Mesendoderm (in vitro differentiated cells): ENCODE results near the gene WNT8A.
"Not testable (repeated sequence)": the region's sequence is repeated elsewhere in the genome, so short reads cannot be mapped to it uniquely, and the experiment has no call there.

Source experiments
- DNase-seq: peaks from one replicate; pipeline ENCODE4 v3.0.0; 2013
- H2AK5ac ChIP-seq: 2 replicates; pipeline ENCODE4 v1.6.1; 2013; ENCODE audit warnings: low read length, inconsistent platforms
- H2BK120ac ChIP-seq: 2 replicates; pipeline ENCODE4 v1.6.1; 2013; ENCODE audit warnings: low read depth, mild to moderate bottlenecking, low read length, moderate library complexity, mixed read lengths
- H2BK15ac ChIP-seq: replicated peaks from 2 replicates; pipeline ENCODE4 v1.6.1; 2013; ENCODE audit warnings: low read depth, mild to moderate bottlenecking, moderate library complexity
- H2BK5ac ChIP-seq: 2 replicates; pipeline ENCODE4 v1.6.1; 2013; ENCODE audit warnings: low read length, inconsistent platforms
- H3K18ac ChIP-seq: 2 replicates; pipeline ENCODE4 v1.6.1; 2013; ENCODE audit warnings: mild to moderate bottlenecking, low read length, mixed read lengths
- H3K23ac ChIP-seq: one replicate; pipeline ENCODE4 v1.6.1; 2013; ENCODE audit warnings: low read length
- H3K27ac ChIP-seq: 2 replicates; pipeline ENCODE4 v1.5.1; 2013; ENCODE audit warnings: low read depth, mild to moderate bottlenecking, inconsistent platforms, low read length, moderate library complexity
- H3K27me3 ChIP-seq: 2 replicates; pipeline ENCODE4 v1.6.1; 2013; ENCODE audit warnings: low read length, control low read depth, mild to moderate bottlenecking, inconsistent platforms; ENCODE audit not compliant: insufficient read depth, poor library complexity
- H3K36me3 ChIP-seq: 2 replicates; pipeline ENCODE4 v1.6.1; 2013; ENCODE audit warnings: low read length, inconsistent platforms; ENCODE audit not compliant: control insufficient read depth, insufficient read depth
- H3K4ac ChIP-seq: one replicate; pipeline ENCODE4 v1.6.1; 2013; ENCODE audit warnings: low read depth, mild to moderate bottlenecking, low read length, moderate library complexity
- H3K4me1 ChIP-seq: 2 replicates; pipeline ENCODE4 v1.6.1; 2013; ENCODE audit warnings: low read depth, low read length, inconsistent platforms; ENCODE audit not compliant: control insufficient read depth
- H3K4me2 ChIP-seq: 2 replicates; pipeline ENCODE4 v1.6.1; 2013; ENCODE audit warnings: low read length
- H3K4me3 ChIP-seq: 2 replicates; pipeline ENCODE4 v1.5.1; 2013; ENCODE audit warnings: mild to moderate bottlenecking, low read length
- H3K56ac ChIP-seq: one replicate; pipeline ENCODE4 v1.6.1; 2013; ENCODE audit warnings: low read length
- H3K79me1 ChIP-seq: 2 replicates; pipeline ENCODE4 v1.6.1; 2013; ENCODE audit warnings: low read length, inconsistent platforms
- H3K79me2 ChIP-seq: 2 replicates; pipeline ENCODE4 v1.6.1; 2013; ENCODE audit warnings: mild to moderate bottlenecking, low read length; ENCODE audit not compliant: control insufficient read depth, insufficient read depth
- H3K9ac ChIP-seq: 2 replicates; pipeline ENCODE4 v1.6.1; 2013; ENCODE audit warnings: low read length, inconsistent platforms
- H4K5ac ChIP-seq: one replicate; pipeline ENCODE4 v1.6.1; 2013; ENCODE audit warnings: low read length
- H4K8ac ChIP-seq: one replicate; pipeline ENCODE4 v1.6.1; 2013; ENCODE audit warnings: low read depth, mild to moderate bottlenecking, control low read depth, low read length, moderate library complexity
- WGBS: extraction: QIAGEN DNeasy Blood & Tissue Kit; methylation state at CpG from one replicate; pipeline ENCODE4 v1.1.7; 2013; ENCODE audit warnings: low lambda C conversion rate, missing lambda C conversion rate; ENCODE audit not compliant: insufficient coverage; ENCODE audit errors: extremely low coverage; 5-methylcytosine and 5-hydroxymethylcytosine counted together

WNT8A gene

DNA sequence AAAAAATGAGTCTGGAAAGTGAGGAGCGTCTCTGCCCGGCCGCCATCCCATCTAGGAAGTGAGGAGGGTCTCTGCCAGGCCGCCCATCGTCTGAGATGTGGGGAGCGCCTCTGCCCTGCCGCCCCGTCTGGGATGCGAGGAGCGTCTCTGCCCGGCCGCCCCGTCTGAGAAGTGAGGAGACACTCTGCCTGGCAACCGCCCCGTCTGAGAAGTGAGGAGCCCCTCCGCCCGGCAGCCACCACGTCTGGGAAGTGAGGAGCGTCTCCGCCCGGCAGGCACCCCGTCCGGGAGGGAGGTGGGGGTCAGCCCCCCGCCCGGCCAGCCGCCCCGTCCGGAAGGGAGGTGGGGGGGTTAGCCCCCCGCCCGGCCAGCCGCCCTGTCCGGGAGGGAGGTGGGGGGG is 13.8 kb upstream of the WNT8A start:
- not testable (repeated sequence) for H3K36me3 ChIP-seq, H3K4ac ChIP-seq, H3K79me2 ChIP-seq, H4K8ac ChIP-seq, H2BK5ac ChIP-seq, H3K27me3 ChIP-seq, H3K23ac ChIP-seq, H3K79me1 ChIP-seq, H3K4me1 ChIP-seq, H3K18ac ChIP-seq, H3K56ac ChIP-seq, DNase-seq, H2AK5ac ChIP-seq, H3K9ac ChIP-seq, H2BK120ac ChIP-seq, H3K4me2 ChIP-seq, H4K5ac ChIP-seq, H3K27ac ChIP-seq, H3K4me3 ChIP-seq, H2BK15ac ChIP-seq
- no CpG with 5 or more reads among the region's 32 CpGs for WGBS

GRCh38 chr5:138077064-138077696 is 6.7 kb upstream of the WNT8A start:
- H3K56ac ChIP-seq, result peak overlapping the region; percentile 90
- peak overlapping the region; percentile 64 for H3K18ac ChIP-seq
- peak overlapping the region; percentile 91 for H4K5ac ChIP-seq
- 100% methylated on average over 1 of the region's 5 CpGs for WGBS
- DNase-seq, result peak; percentile 77
- no peak overlapping the region for H3K4me3 ChIP-seq
- no peak overlapping the region for H3K4me2 ChIP-seq
- no peak overlapping the region for H2BK15ac ChIP-seq
- H2BK120ac ChIP-seq, result no peak overlapping the region
- no peaks in the 10 kb centered on the region for H3K79me1 ChIP-seq
- H2AK5ac ChIP-seq, result peak overlapping the region; percentile 95
- H3K79me2 ChIP-seq, result no peaks in the 10 kb centered on the region
- peaks cover 18% of the 10 kb centered on the region for H3K4me1 ChIP-seq
- no peak overlapping the region for H3K4ac ChIP-seq
- no peaks in the 10 kb centered on the region for H3K36me3 ChIP-seq
- H3K23ac ChIP-seq, result no peak overlapping the region
- no peaks in the 10 kb centered on the region for H3K27me3 ChIP-seq
- H4K8ac ChIP-seq, result no peak overlapping the region
- H3K27ac ChIP-seq, result peak overlapping the region; percentile 78
- H3K9ac ChIP-seq, result peak overlapping the region; percentile 60
- peak overlapping the region; percentile 98 for H2BK5ac ChIP-seq

DNA sequence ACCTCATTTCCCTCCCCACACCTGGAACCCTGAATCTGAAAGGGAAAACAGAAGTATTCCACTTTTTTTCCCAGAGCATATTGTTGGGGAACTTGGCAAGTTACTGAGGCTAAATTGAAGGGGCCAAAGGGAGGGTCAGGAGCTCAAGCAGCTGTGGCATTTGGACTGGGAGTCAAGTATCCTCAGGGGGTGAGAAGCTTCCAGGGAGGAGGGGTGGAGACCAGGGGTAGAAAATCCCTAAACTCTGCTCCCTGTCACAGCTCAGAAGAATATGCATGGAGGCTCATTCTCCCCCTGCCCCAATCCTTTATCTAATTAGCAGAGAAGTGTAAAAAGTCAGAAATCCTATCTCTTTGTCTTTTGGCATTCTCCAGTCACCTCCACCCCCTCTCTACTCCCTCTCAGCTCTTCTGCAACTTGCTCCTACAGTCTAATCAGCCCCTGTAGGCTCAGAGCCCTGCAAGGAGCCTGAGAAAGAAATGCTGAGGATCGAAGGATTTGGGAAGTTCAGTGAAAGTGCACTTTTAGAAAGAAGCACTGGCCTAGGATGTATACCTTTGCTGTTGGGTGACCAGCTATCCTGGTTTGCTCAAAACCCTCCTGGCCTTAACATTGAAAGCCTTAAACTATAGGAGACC is 5.7 kb upstream of the WNT8A start:
- Histone ChIP-seq H3K23ac (peak overlapping the region; percentile 89), H3K27ac (peak overlapping the region; percentile 78), H3K56ac (peak overlapping the region; percentile 90), H3K4me3 (no peak overlapping the region), H3K79me1 (no peaks in the 10 kb centered on the region), H3K4ac (no peak overlapping the region), H2BK120ac (peak overlapping the region; percentile 69), H3K9ac (peak overlapping the region; percentile 60), H3K18ac (peak overlapping the region; percentile 76), H3K4me2 (peak overlapping the region; percentile 48), H3K27me3 (no peaks in the 10 kb centered on the region), H4K5ac (peak overlapping the region; percentile 91), H3K79me2 (no peaks in the 10 kb centered on the region), H4K8ac (no peak overlapping the region), H2BK5ac (peak overlapping the region; percentile 98), H3K4me1 (peaks cover 18% of the 10 kb centered on the region), H2BK15ac (no peak overlapping the region), H3K36me3 (no peaks in the 10 kb centered on the region), H2AK5ac (peak overlapping the region; percentile 95)
- no CpG with 5 or more reads among the region's 1 CpG for WGBS
- DNase-seq, result peak; percentile 86

- peak; percentile 79 for DNase-seq
- no peak overlapping the region for H3K9ac ChIP-seq
- WGBS, result no CpG with 5 or more reads among the region's 4 CpGs
Measured at GRCh38 chr5:138082033-138082432, 1.8 kb upstream of the WNT8A start.

GRCh38 chr5:138091685-138092084 is 7.9 kb downstream of the WNT8A start:
- H3K4ac ChIP-seq, result no peak overlapping the region
- no peaks in the 10 kb centered on the region for H3K27me3 ChIP-seq
- H2BK120ac ChIP-seq, result no peak overlapping the region
- H3K56ac ChIP-seq, result no peak overlapping the region
- H3K27ac ChIP-seq, result no peak overlapping the region
- H3K4me3 ChIP-seq, result no peak overlapping the region
- no peaks in the 10 kb centered on the region for H3K79me2 ChIP-seq
- H3K36me3 ChIP-seq, result no peaks in the 10 kb centered on the region
- H2BK5ac ChIP-seq, result no peak overlapping the region
- H3K9ac ChIP-seq, result no peak overlapping the region
- no CpG with 5 or more reads among the region's 4 CpGs for WGBS
- H3K23ac ChIP-seq, result no peak overlapping the region
- H3K18ac ChIP-seq, result no peak overlapping the region
- H3K79me1 ChIP-seq, result no peaks in the 10 kb centered on the region
- H4K8ac ChIP-seq, result no peak overlapping the region
- H2AK5ac ChIP-seq, result no peak overlapping the region
- no peak for DNase-seq
- H2BK15ac ChIP-seq, result no peak overlapping the region
- H3K4me2 ChIP-seq, result no peak overlapping the region
- peaks cover 11% of the 10 kb centered on the region for H3K4me1 ChIP-seq
- H4K5ac ChIP-seq, result no peak overlapping the region

More at GRCh38 chr5:138082033-138082432, 1.8 kb upstream of the WNT8A start:
- H3K23ac ChIP-seq, result no peak overlapping the region
- H3K79me2 ChIP-seq, result no peaks in the 10 kb centered on the region
- H2BK15ac ChIP-seq, result no peak overlapping the region
- no peak overlapping the region for H3K56ac ChIP-seq
- H3K4me3 ChIP-seq, result no peak overlapping the region
- H3K4me2 ChIP-seq, result no peak overlapping the region
- H3K27me3 ChIP-seq, result no peaks in the 10 kb centered on the region
- H2BK5ac ChIP-seq, result no peak overlapping the region
- H2BK120ac ChIP-seq, result peak overlapping the region; percentile 49
- no peak overlapping the region for H3K4ac ChIP-seq
- H4K5ac ChIP-seq, result no peak overlapping the region
- peaks cover 1% of the 10 kb centered on the region for H3K79me1 ChIP-seq
- H2AK5ac ChIP-seq, result no peak overlapping the region
- H3K27ac ChIP-seq, result no peak overlapping the region
- H3K18ac ChIP-seq, result no peak overlapping the region
- no peaks in the 10 kb centered on the region for H3K36me3 ChIP-seq
- H3K4me1 ChIP-seq, result peaks cover 31% of the 10 kb centered on the region
- no peak overlapping the region for H4K8ac ChIP-seq
